GM12878 (cell line): ENCODE results near the gene TSC2. TPM values are rescaled to one million over a fixed set of nuclear protein-coding genes. Genes with fewer than 3 reads are reported as not detected.

Experiments used
- ATAC-seq: fragments of 200-7000 bp; cut with Tn5 transposase; 3 replicates; pipeline ENCODE4 v1.9.1; 2020; ENCODE audit warnings: mild to moderate bottlenecking, moderate library complexity
- BruUV-seq: library from RNA; stranded (reverse); fragments of 400-500 nt; replicated peaks from 2 replicates; lab custom pipeline; 2021; lab: Mats Ljungman, UMichigan
- CTCF ChIA-PET: fragments of 300-600 bp; sonication (Branson Sonifier 250); formaldehyde crosslinking; extraction: SDS; loops from one replicate; lab custom pipeline; 2021; ENCODE audit warnings: inconsistent platforms; lab: Yijun Ruan, JAX
- POLR2A ChIA-PET: fragments of 350-600 bp; formaldehyde crosslinking; extraction: SDS; loops from one replicate; lab custom pipeline; 2021; ENCODE audit warnings: inconsistent platforms; lab: Charles Lee
- RAD21 ChIA-PET: fragments of 300-600 bp; sonication (Branson Sonifier 250); formaldehyde crosslinking; loops from one replicate; lab custom pipeline; 2023; ENCODE audit warnings: antibody characterized with exemption; ENCODE audit not compliant: unreplicated experiment; lab: Charles Lee
- SMC1A ChIA-PET: fragments of 300-600 bp; sonication (Branson Sonifier 250); formaldehyde crosslinking; loops from one replicate; lab custom pipeline; 2023; ENCODE audit not compliant: unreplicated experiment, uncharacterized antibody; lab: Charles Lee
- DNase-seq: peaks from one replicate; pipeline ENCODE4 v3.0.0-alpha.2; 2011; ENCODE audit warnings: low read depth, low spot score
- FAIRE-seq: peaks from 3 replicates; lab custom pipeline; 2011; peaks lifted over from hg19 to GRCh38; lab: Jason Lieb, UNC
- H2AFZ ChIP-seq: 2 replicates; pipeline ENCODE4 v1.6.0; 2011; ENCODE audit warnings: low read depth, low read length, control low read depth; ENCODE audit not compliant: control insufficient read depth
- H3K27ac ChIP-seq: 2 replicates; pipeline ENCODE4 v1.5.1; 2011; ENCODE audit warnings: control low read depth; ENCODE audit not compliant: control insufficient read depth, insufficient read depth
- H3K27me3 ChIP-seq, 2 experiments: replicated peaks in 1 of 2; 2 replicates each; pipeline versions ENCODE4 v1.6.0 to v1.6.1; 2011; ENCODE audit warnings: low read length in 1 of 2; ENCODE audit not compliant: control insufficient read depth in 2 of 2, insufficient read depth in 2 of 2
- H3K36me3 ChIP-seq, 2 experiments: 2 replicates each; pipeline ENCODE4 v1.5.1; 2011; ENCODE audit warnings: low read length in 1 of 2; ENCODE audit not compliant: control insufficient read depth in 2 of 2, insufficient read depth in 2 of 2
- H3K4me1 ChIP-seq: 2 replicates; pipeline ENCODE4 v1.6.1; 2011; ENCODE audit warnings: mild to moderate bottlenecking, low read length, moderate library complexity, mixed read lengths; ENCODE audit not compliant: control insufficient read depth, insufficient read depth
- H3K4me2 ChIP-seq: 2 replicates; pipeline ENCODE4 v1.6.0; 2011; ENCODE audit warnings: control low read depth; ENCODE audit not compliant: control insufficient read depth, insufficient read depth
- H3K4me3 ChIP-seq: fragments of 200-600 bp; sonication (generic); 2 replicates; pipeline ENCODE4 v1.5.1; 2016
- H3K79me2 ChIP-seq: 2 replicates; pipeline ENCODE4 v1.6.0; 2011; ENCODE audit warnings: low read length; ENCODE audit not compliant: control insufficient read depth, insufficient read depth
- H3K9ac ChIP-seq: 2 replicates; pipeline ENCODE4 v1.8.0; 2011; ENCODE audit warnings: low read length, control low read depth, mixed read lengths; ENCODE audit not compliant: control insufficient read depth, insufficient read depth
- H3K9me3 ChIP-seq: replicated peaks from 3 replicates; pipeline ENCODE4 v1.5.1; 2011; ENCODE audit warnings: mild to moderate bottlenecking, low read length; ENCODE audit not compliant: control insufficient read depth, insufficient read depth
- H4K20me1 ChIP-seq: 2 replicates; pipeline ENCODE4 v1.6.0; 2011; ENCODE audit not compliant: control insufficient read depth, insufficient read depth
- IKZF1 ChIP-seq: fragments of 450-650 bp; conservative IDR thresholded peaks from 2 replicates; pipeline ENCODE4 v1.6.1; 2017; ENCODE audit warnings: antibody characterized with exemption, mild to moderate bottlenecking
- TCF7 ChIP-seq: IDR thresholded peaks from 2 replicates; pipeline ENCODE4 v1.6.1; 2014; ENCODE audit warnings: antibody characterized with exemption, borderline replicate concordance
- WGBS: methylation state at CpG from one replicate; pipeline ENCODE4 v1.1.6; 2016; ENCODE audit warnings: low lambda C conversion rate; ENCODE audit not compliant: insufficient replicate concordance, insufficient coverage; ENCODE audit errors: missing lambda C conversion rate; 5-methylcytosine and 5-hydroxymethylcytosine counted together
- in situ Hi-C: fragments of 300-500 bp; cut with MboI; formaldehyde crosslinking; loops from 9 replicates; pipeline ENCODE4 v1.14.3; 2018; ENCODE audit warnings: mixed read lengths
- intact Hi-C: fragments of 100-400 bp; cut with micrococcal nuclease; formaldehyde crosslinking; loops from one replicate; pipeline ENCODE4 v1.14.2; 2022; ENCODE audit not compliant: unreplicated experiment
- polyA plus RNA-seq, 11 experiments: library from polyadenylated mRNA; depleted of rRNA in 4 of 11; unstranded in 6 of 11; stranded (reverse) in 5 of 11; fragments of >200 nt; fragmentation: Nextera tagmentation in 4 of 11; fragmentation: Illumina TruSeq in 1 of 11; extraction: Ambion mirVana in 4 of 11; extraction: Trizol in 1 of 11; gene quantifications; 1 replicate in 1 of 11; 2 replicates in 10 of 11; pipeline versions ENCODE4 v1.2.1 to v1.2.3, GENCODE V29; 2011 to 2016; ENCODE audit warnings: inconsistent platforms in 2 of 11, missing spikeins in 2 of 11, low read depth in 1 of 11
- total RNA-seq, 4 experiments: library from RNA; depleted of rRNA in 3 of 4; stranded (reverse); fragments of >200 nt in 3 of 4; fragmentation: Illumina TruSeq in 1 of 4; extraction: Trizol in 1 of 4; gene quantifications; 2 replicates each; pipeline versions ENCODE4 v1.2.1 to v1.2.3, GENCODE V29; 2013 to 2021
- TF ChIP-seq, protein P1 (sequence below): fragments of 450-650 bp; IDR thresholded peaks from 2 replicates; pipeline ENCODE4 v1.6.1; 2017; ENCODE audit warnings: borderline replicate concordance
- TF ChIP-seq, protein P2 (sequence below), 3 experiments: IDR thresholded peaks in 2 of 3; conservative IDR thresholded peaks in 1 of 3; 2 replicates each; pipeline ENCODE4 v1.5.1; 2011; ENCODE audit warnings: low read depth in 3 of 3, low read length in 3 of 3, mild to moderate bottlenecking in 3 of 3, control low read depth in 2 of 3, moderate library complexity in 2 of 3, inconsistent platforms in 1 of 3, mixed read lengths in 1 of 3; ENCODE audit not compliant: control insufficient read depth in 2 of 3, insufficient read depth in 1 of 3; ENCODE audit errors: extremely low read depth in 1 of 3

Gene TSC2
- total and polyA plus RNA-seq, 10 of the 15 experiments (the other 5 are each of a cell fraction or from before 2014, with no cell fraction given), result 1.6 to 77.0 (median 21.6) TPM

DNA sequence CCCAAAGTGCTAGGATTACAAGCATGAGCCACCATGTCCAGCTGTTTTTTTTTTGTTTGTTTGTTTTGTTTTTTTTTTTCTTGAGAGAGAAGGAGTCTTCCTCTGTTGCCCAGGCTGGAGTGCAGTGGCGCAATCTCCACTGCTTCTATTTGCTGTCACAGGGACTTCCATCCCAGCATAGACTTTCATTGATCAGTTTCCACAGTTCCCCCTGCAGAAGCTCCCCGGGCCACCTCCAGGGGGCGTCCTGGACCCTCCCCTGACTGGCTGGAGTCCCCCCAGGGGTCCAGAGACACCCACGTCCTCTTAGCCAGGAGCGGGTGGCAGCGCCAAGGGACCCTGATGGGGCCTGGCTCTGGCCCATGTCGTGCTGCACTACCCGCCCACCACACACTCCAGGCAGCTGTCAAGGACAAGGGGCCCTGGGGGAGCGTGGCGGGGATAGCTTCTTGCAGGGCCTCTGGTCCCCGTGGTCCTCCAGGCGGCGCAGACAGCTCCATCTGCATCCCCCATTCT, 31.3 kb upstream of the TSC2 start:
- H3K27me3 ChIP-seq, result peaks cover 3 to 8% of the 10 kb centered on the region in 2 experiments; a peak in 3 of 4 replicates
- H4K20me1 ChIP-seq, result no peaks in the 10 kb centered on the region
- ATAC-seq (peak; percentile 56), DNase-seq (no peak), FAIRE-seq (no peak)
- WGBS, result 14% methylated on average over 13 of the region's 13 CpGs
- H3K36me3 ChIP-seq, result no peaks in the 10 kb centered on the region
- no peak overlapping the region for H3K4me2 ChIP-seq
- no peak overlapping the region for H3K27ac ChIP-seq
- H3K79me2 ChIP-seq, result no peaks in the 10 kb centered on the region
- H3K9ac ChIP-seq, result no peak overlapping the region
- ChIA-PET POLR2A (interaction anchor here (0.9 kb wide), 1 partner anchor 124 kb away, joined by 3 read pairs; no protein-coding TSS in a partner anchor), SMC1A (interaction anchor here (0.5 to 0.8 kb wide), 3 partner anchors 13 to 135 kb away, joined by 3 read pairs; no protein-coding TSS in a partner anchor), CTCF (interaction anchor here (1.2 to 1.8 kb wide), 4 partner anchors 8 to 235 kb away, joined by 3 to 21 read pairs (median 4); partner anchors contain the start of gene ECI1), RAD21 (interaction anchor here (2.4 kb wide), 1 partner anchor 124 kb away, joined by 9 read pairs; no protein-coding TSS in a partner anchor)
- H2AFZ ChIP-seq, result no peak overlapping the region
- BruUV-seq, result no TSS peak
- H3K4me1 ChIP-seq, result no peaks in the 10 kb centered on the region
- no peak for TF ChIP-seq IKZF1
- TF ChIP-seq TCF7, result no peak
- TF ChIP-seq, protein P1, sequence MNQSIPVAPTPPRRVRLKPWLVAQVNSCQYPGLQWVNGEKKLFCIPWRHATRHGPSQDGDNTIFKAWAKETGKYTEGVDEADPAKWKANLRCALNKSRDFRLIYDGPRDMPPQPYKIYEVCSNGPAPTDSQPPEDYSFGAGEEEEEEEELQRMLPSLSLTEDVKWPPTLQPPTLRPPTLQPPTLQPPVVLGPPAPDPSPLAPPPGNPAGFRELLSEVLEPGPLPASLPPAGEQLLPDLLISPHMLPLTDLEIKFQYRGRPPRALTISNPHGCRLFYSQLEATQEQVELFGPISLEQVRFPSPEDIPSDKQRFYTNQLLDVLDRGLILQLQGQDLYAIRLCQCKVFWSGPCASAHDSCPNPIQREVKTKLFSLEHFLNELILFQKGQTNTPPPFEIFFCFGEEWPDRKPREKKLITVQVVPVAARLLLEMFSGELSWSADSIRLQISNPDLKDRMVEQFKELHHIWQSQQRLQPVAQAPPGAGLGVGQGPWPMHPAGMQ, result no peak
- TF ChIP-seq, protein P2, sequence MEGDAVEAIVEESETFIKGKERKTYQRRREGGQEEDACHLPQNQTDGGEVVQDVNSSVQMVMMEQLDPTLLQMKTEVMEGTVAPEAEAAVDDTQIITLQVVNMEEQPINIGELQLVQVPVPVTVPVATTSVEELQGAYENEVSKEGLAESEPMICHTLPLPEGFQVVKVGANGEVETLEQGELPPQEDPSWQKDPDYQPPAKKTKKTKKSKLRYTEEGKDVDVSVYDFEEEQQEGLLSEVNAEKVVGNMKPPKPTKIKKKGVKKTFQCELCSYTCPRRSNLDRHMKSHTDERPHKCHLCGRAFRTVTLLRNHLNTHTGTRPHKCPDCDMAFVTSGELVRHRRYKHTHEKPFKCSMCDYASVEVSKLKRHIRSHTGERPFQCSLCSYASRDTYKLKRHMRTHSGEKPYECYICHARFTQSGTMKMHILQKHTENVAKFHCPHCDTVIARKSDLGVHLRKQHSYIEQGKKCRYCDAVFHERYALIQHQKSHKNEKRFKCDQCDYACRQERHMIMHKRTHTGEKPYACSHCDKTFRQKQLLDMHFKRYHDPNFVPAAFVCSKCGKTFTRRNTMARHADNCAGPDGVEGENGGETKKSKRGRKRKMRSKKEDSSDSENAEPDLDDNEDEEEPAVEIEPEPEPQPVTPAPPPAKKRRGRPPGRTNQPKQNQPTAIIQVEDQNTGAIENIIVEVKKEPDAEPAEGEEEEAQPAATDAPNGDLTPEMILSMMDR (IDR thresholded peaks at IDR 0.05 in 2 of 3, conservative IDR thresholded peaks at IDR 0.05 in 1 of 3; ENCODE audit: control insufficient read depth in 2 of 3, extremely low read depth in 1 of 3, insufficient read depth in 1 of 3, low read depth in 3 of 3, low read length in 3 of 3), result peak; percentile 17 to 54 (median 52)
- intact Hi-C loops, result no loop called here
- H3K4me3 ChIP-seq, result no peak overlapping the region
- in situ Hi-C loops, result loop anchor here (10.0 kb wide), 1 partner anchor 478 kb away; no protein-coding TSS in a partner anchor
- no peaks in the 10 kb centered on the region for H3K9me3 ChIP-seq
